MM.1S (cell line): ENCODE data around the gene BRMS1L.

Source experiments
- CTCF ChIP-seq: fragments of 300-600 bp; sonication (generic); IDR thresholded peaks from 2 replicates; pipeline ENCODE4 v1.5.1; 2016; ENCODE audit warnings: antibody characterized with exemption, low read length, mixed read lengths
- EZH2 ChIP-seq: fragments of 300-600 bp; sonication (generic); optimal IDR thresholded peaks from 2 replicates; pipeline ENCODE3; 2017; ENCODE audit warnings: low read depth, mild to moderate bottlenecking, antibody characterized with exemption, low read length, mixed read lengths

GRCh38 chr14:35806006-35806907, 19.9 kb upstream of the BRMS1L start:
- TF ChIP-seq CTCF (no peak), EZH2 (no peak)
